Measurements from ENCODE around the gene ZNF536. TPM values are rescaled to one million over a fixed set of nuclear protein-coding genes. Genes with fewer than 3 reads are reported as not detected.

The ZNF536 gene
- total and polyA plus RNA-seq, 2 of the 13 experiments (the other 11 are each of a cell fraction or from before 2014, with no cell fraction given), result not detected

DNA sequence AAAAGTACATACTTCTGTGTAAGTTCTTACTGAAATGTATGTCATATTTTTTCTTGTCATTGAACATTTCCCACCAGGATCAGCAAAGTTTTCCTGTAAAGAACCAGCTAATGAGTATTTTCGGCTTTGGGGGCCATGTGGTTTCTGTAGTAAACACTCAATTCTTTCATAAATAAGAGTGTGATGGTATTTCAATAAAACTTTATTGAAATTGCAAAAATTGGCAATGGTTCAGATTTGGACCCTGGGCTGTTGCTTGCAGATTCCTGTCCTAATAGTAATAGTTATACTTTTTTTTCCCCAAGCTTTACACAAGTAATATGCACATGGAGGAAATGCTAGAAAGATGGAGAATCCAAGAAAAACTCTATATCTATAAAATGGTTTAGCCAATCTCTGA lies 83.7 kb downstream of the ZNF536 start:
- 2% methylated on average over 1 of the region's 1 CpG for WGBS (ENCODE audit: low lambda C conversion rate)
- CTCF ChIA-PET (ENCODE audit: low intra/inter-chr PET ratio, low total read pairs), result no interaction called here
- no TSS peak for BruUV-seq (replicated peaks)
- Histone ChIP-seq H3K4me3 (replicated peaks in 1 of 3; ENCODE audit: insufficient read depth in 1 of 3, low read depth in 2 of 3, low read length in 3 of 3) (no peak overlapping the region), H3K27ac (ENCODE audit: extremely low read length, insufficient read depth, low read length) (no peak overlapping the region), H3K27me3 (ENCODE audit: control insufficient read depth in 1 of 2, insufficient read depth in 2 of 2, low read length in 2 of 2) (peaks cover 1 to 13% of the 10 kb centered on the region in 2 experiments; a peak in 2 of 5 replicates), H3K9me3 (ENCODE audit: low read length) (no peaks in the 10 kb centered on the region), H3K36me3 (replicated peaks in 1 of 2; ENCODE audit: control insufficient read depth in 1 of 2, insufficient read depth in 2 of 2, low read length in 2 of 2) (no peaks in the 10 kb centered on the region), H3K79me2 (ENCODE audit: insufficient read depth, low read length) (no peaks in the 10 kb centered on the region), H3K4me1 (ENCODE audit: insufficient read depth, low read length) (no peaks in the 10 kb centered on the region), H2AFZ (ENCODE audit: low read length) (no peak overlapping the region), H4K20me1 (ENCODE audit: insufficient read depth, low read length) (no peaks in the 10 kb centered on the region), H3K4me2 (ENCODE audit: low read depth, low read length) (no peak overlapping the region), H3K9ac (ENCODE audit: insufficient read depth, low read depth, low read length) (no peak overlapping the region)
- in situ Hi-C loops (cut with HindIII; ENCODE audit: extremely low pct_ligation_motif_present, low pct_unique_long_range_greater_than_20kb), result no loop called here
- FAIRE-seq (no peak), ATAC-seq (no peak), DNase-seq (ENCODE audit: low spot score) (no peak)
- intact Hi-C loops (cut with micrococcal nuclease; ENCODE audit: unreplicated experiment), result no loop called here
- POLR2A ChIA-PET, result no interaction called here
- TF ChIP-seq TMF1 (CRISPR knock-in tag; IDR thresholded peaks at IDR 0.05; ENCODE audit: low read depth), result no peak
- no peak for TF ChIP-seq RCOR2 (CRISPR knock-in tag; IDR thresholded peaks at IDR 0.05)

DNA sequence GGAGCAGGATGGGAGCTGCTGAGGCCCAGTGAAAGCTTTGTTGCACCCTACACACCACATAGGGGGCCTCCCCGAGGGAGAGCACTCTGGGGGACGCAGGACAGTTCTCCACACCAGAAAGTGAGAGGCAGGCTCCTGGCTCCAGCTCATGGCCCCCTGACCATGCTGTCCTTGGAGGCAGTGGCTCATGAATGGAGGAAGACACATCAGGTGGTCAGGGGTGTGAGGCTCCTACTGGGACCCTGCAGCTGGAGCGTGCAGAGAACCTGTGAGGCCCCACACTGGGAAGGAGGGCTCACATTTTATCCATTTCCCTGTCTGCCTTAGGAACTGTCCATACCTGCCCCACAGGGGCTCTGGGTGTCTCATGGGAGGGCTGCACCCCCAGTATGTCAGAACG lies 85.3 kb downstream of the ZNF536 start:
- CTCF ChIA-PET (ENCODE audit: low intra/inter-chr PET ratio, low total read pairs), result no interaction called here
- H2AFZ ChIP-seq (ENCODE audit: low read length), result no peak overlapping the region
- ATAC-seq (no peak), DNase-seq (ENCODE audit: low spot score) (no peak), FAIRE-seq (no peak)
- no peak overlapping the region for H3K9ac ChIP-seq (ENCODE audit: insufficient read depth, low read depth, low read length)
- intact Hi-C loops (cut with micrococcal nuclease; ENCODE audit: unreplicated experiment) (no loop called here), in situ Hi-C loops (cut with HindIII; ENCODE audit: extremely low pct_ligation_motif_present, low pct_unique_long_range_greater_than_20kb) (no loop called here)
- H4K20me1 ChIP-seq (ENCODE audit: insufficient read depth, low read length), result no peaks in the 10 kb centered on the region
- no TSS peak for BruUV-seq (replicated peaks)
- H3K9me3 ChIP-seq (ENCODE audit: low read length), result no peaks in the 10 kb centered on the region
- no peak overlapping the region for H3K27ac ChIP-seq (ENCODE audit: extremely low read length, insufficient read depth, low read length)
- H3K27me3 ChIP-seq (ENCODE audit: control insufficient read depth in 1 of 2, insufficient read depth in 2 of 2, low read length in 2 of 2), result peaks cover 1 to 5% of the 10 kb centered on the region in 2 experiments; a peak in 2 of 5 replicates
- H3K4me2 ChIP-seq (ENCODE audit: low read depth, low read length), result no peak overlapping the region
- POLR2A ChIA-PET, result no interaction called here
- no peaks in the 10 kb centered on the region for H3K36me3 ChIP-seq (replicated peaks in 1 of 2; ENCODE audit: control insufficient read depth in 1 of 2, insufficient read depth in 2 of 2, low read length in 2 of 2)
- no peaks in the 10 kb centered on the region for H3K79me2 ChIP-seq (ENCODE audit: insufficient read depth, low read length)
- no peak overlapping the region for H3K4me3 ChIP-seq (replicated peaks in 1 of 3; ENCODE audit: insufficient read depth in 1 of 3, low read depth in 2 of 3, low read length in 3 of 3)
- no peaks in the 10 kb centered on the region for H3K4me1 ChIP-seq (ENCODE audit: insufficient read depth, low read length)
- TF ChIP-seq ELF3 (CRISPR knock-in tag; IDR thresholded peaks at IDR 0.05) (no peak), POLR2A (IDR thresholded peaks at IDR 0.05; ENCODE audit: insufficient read depth in 1 of 2, low read depth in 2 of 2, low read length in 2 of 2) (no peak), ZFY (CRISPR knock-in tag; IDR thresholded peaks at IDR 0.05) (no peak), ZFP41 (CRISPR knock-in tag; IDR thresholded peaks at IDR 0.05; ENCODE audit: borderline replicate concordance) (no peak), ATM (IDR thresholded peaks at IDR 0.05; ENCODE audit: borderline replicate concordance) (no peak), SOX5 (CRISPR knock-in tag; IDR thresholded peaks at IDR 0.05; ENCODE audit: borderline replicate concordance) (no peak)
- TF ChIP-seq, protein P1, sequence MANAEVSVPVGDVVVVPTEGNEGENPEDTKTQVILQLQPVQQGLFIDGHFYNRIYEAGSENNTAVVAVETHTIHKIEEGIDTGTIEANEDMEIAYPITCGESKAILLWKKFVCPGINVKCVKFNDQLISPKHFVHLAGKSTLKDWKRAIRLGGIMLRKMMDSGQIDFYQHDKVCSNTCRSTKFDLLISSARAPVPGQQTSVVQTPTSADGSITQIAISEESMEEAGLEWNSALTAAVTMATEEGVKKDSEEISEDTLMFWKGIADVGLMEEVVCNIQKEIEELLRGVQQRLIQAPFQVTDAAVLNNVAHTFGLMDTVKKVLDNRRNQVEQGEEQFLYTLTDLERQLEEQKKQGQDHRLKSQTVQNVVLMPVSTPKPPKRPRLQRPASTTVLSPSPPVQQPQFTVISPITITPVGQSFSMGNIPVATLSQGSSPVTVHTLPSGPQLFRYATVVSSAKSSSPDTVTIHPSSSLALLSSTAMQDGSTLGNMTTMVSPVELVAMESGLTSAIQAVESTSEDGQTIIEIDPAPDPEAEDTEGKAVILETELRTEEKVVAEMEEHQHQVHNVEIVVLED (CRISPR knock-in tag; IDR thresholded peaks at IDR 0.05; ENCODE audit: borderline replicate concordance), result no peak
- TF ChIP-seq, protein P2, sequence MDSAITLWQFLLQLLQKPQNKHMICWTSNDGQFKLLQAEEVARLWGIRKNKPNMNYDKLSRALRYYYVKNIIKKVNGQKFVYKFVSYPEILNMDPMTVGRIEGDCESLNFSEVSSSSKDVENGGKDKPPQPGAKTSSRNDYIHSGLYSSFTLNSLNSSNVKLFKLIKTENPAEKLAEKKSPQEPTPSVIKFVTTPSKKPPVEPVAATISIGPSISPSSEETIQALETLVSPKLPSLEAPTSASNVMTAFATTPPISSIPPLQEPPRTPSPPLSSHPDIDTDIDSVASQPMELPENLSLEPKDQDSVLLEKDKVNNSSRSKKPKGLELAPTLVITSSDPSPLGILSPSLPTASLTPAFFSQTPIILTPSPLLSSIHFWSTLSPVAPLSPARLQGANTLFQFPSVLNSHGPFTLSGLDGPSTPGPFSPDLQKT (CRISPR knock-in tag; IDR thresholded peaks at IDR 0.05; ENCODE audit: borderline replicate concordance), result no peak
- WGBS (ENCODE audit: low lambda C conversion rate), result no CpG with 5 or more reads among the region's 4 CpGs
